ENCODE results near the gene SERPINA12.
"Not testable (repeated sequence)": the region's sequence is repeated elsewhere in the genome, so short reads cannot be mapped to it uniquely, and the experiment has no call there.

The SERPINA12 gene

DNA sequence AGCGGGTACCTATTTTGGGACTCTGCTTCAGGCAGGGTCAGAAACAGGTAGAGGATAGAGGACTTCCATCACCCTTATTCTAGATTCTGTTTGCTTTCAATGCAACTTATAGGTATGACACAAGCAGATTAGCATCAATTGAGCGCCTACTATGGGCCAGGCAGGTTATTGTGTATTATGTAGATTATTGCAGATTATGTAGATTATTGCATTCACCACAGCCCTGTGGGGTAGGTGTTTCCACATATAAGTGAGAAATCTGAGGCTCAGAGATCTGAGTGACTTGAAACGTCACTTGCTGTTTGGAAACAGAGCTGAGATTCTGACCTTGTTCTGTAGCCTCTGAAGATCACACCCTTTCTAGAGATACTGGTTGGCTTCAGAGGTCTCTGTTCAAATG, 26.2 kb upstream of the SERPINA12 start:
- no peak for DNase-seq

DNA sequence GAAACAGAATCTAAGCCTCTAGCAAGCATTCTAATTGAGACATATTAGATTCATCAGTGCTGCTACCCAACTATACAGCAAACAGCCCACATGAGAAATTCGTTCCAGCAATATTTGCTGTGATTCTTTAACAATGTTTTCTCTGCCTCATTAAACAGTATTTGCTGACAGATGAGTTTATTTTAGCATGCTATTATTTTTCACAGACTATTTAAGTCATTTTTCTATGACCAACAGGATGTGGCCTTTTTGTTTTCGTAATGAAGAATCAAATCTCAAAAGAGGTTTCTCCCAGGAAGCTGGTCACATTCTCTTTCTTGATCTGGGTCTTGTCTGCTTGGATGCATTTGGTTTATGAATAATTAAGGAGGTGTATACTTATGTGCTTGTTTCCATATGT, 23.2 kb upstream of the SERPINA12 start:
- DNase-seq: no peak

DNA sequence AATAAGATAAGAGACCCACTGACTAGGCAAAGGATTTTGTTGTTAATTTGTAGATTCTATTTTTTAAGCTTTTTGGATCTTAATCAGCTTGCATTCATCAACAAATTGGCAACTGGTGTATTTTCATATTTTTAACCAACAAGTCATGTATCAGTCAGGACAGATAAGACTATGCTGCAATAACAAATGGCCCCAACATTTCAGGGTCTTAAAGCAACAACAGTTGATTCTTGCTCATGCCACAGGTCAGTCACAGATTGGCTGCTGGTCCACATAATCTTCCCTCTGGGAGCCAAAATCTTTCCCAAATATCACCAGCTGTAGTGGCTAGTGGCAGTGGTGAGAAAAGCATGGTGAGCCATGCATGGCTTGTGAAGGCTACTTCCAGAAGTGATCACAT, 21.9 kb upstream of the SERPINA12 start:
- DNase-seq: no peak

DNA sequence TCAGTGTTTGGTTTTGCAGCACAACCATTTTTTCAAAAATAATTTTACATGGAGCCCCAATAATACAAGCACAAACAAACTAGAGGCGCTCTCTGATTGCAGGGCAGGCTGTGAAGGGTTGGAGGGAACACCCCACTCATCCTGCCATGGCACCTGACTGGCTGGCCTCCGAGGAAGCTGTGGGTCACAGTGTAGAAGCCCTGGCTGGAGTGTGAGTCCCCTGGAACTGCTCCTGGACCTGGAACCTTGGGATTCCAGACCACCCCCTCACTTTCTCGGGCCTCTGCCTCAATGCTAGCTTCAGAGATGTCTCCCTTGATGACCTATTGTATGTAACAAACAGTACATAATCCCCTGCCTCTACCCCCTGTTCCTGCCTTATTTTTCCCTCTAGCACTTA, 14.8 kb upstream of the SERPINA12 start:
- DNase-seq: no peak

DNA sequence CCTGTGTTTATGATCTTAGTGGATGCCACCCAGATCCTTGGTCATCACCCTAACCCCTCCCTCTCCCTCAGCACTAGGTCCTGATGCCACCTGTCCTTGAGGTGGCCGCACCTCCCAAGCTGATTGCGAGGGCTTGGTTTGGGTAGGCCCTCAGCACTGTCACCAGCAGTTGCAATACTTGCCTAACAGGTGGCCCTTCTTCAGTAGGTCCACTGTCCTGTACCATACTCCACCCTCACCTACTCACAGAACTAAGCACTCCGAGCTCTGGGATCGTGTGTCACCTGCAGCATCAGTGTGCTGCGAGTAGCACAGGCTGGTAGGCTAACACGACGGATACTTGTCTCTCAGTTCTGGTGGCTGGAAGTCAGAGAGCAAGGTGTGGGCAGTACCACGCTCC, 14.0 kb upstream of the SERPINA12 start:
- DNase-seq: no peak

DNA sequence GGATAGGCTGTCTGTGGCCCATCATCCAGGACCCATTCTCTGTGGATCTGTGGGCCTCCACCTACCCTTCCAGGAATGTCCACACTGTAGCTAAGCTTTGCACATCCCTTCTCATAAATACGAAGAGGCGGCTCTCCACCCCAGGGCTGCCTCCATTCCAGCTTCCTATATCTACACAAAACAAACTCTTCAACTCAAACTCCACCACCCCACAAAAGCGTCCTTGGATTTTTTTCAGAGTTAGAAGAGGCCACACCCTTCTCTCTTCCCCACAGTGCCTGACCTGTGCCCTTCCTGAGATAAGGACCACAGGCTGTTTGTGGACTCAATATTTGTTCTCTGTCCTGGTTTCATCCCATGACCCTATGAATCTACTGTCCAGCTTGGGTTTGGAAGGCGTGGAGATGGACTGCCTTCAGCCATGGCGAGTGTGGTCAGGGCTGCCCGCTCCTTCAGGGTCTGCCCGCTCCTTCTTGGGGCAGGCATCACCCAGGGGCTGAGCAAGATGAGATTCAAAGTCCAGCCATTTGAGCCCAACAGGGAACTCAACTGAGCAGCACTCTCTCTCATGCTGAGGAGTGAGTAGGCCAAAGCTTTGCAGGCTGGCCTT, 13.0 kb upstream of the SERPINA12 start:
- no peak for DNase-seq

DNA sequence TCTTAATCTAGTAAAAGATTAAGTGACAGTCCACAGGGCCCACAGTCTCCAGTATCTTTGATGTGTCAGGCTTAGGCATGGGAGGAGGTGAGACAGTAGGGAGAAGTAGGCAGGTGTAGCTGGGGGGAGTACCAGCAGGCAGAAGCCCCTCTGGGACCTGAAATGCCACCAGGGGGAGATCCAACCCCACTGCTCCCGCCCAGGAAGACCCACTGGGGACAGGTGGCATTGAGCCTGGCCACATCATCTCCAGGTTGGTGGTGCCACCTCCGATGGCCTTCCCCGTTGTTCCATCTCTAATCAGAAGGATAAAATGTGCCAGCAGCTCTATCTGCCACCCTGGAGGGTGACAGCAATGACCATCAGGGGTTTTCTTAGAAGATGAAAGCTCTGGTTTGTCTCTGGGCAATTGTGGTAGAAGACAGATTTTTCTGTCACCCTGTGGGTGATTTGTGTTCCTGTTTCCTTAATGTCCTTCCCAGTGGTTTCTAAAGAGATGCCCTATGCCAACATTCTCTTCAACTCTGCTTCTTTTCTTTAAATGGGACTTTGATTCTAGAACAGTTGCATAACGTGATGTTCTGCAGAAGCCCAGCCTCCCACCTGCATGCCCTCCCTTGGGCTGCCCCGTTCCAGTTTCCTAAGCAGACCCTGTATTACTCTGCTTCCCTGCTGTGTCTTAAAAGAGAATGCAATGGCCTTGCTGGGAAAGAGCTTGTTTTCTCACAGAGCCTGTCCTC, 12.3 kb upstream of the SERPINA12 start:
- no peak for DNase-seq

DNA sequence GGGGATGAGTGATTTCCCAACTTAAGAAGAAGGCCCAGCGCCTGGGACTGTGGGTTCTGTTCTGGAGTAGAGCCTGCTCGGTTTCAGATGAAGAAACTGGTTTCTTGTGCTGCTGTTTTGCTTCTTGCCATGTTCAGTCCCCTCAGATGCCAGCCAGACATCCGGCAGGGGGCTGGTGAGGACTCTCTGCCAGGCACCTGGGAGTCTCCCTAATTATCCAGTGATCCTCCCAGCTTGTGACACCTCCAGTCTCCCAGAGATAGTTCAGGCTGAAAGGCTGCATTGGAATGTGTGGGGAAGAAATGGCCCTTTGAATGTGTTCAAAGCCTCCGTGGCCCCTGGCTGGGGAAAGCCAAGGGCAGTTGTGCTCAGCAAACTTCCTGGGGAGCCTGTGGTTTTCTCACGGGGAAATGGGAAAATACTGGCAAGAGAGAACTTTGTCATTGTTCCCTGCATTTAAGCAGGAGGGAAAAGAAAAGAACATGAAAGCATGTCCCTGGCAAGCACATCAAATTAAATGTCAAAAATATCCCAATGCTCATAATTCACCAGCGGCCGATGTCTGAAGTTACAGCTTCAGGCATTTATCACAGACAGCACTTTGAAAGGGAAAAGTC, 8.5 kb upstream of the SERPINA12 start:
- DNase-seq: no peak

DNA sequence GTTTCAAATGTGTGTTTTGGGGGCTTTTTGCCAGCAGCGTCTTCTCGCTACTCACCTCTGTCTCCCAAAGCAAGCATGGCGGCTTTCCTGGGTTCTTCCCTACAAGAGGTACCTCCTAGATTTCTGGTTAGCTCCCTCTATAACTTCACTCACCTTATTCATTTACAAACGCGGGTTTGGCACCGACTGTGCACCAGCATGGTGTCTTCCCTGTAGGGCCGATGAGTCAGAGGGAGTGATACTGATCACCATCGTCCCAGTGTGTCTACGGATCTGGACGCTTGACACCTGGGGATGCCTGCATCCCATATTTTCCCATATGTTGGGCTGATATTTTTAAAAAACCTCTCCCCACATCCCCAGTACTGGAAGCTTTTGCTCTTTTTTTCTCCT, 8.0 kb upstream of the SERPINA12 start:
- no peak for DNase-seq

DNA sequence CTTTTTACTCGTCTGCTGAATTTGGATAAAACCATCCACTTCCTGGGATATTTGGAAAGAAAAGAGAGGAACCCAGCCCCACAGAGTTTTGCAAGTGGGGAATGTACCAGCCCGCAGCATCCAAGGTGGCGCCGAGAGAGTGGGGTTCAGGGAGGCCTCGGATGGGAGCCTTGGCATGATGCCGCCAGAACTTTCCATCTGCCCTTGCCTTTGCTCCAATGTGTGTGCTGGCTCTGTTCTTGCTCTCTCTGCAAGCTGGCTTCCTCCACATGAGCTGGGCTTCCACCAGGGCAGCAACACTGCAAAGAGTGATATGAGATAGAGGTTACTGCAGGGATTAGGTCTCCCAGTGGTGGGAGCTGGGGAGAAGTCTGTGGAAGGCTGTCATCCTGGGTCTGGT, 6.6 kb upstream of the SERPINA12 start:
- DNase-seq: no peak

DNA sequence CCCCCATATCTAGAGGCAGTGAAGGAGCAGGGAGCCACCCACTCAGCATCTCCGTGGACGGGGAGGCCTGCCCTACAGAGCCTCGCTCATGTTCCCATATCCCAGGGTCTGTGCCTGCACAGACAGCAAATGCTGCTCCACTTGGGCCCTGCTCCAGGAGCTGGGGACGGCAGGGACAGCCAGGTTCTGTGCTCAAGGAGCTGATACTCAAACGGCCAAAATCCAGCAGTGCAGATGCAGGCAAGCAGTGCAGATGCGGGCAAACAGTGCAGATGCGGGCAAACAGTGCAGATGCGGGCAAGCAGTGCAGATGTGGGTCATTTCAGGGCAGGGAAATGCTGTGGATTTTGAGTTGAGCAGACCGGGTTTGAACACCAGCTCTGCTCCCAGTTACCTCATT, 6.2 kb upstream of the SERPINA12 start:
- DNase-seq: no peak

DNA sequence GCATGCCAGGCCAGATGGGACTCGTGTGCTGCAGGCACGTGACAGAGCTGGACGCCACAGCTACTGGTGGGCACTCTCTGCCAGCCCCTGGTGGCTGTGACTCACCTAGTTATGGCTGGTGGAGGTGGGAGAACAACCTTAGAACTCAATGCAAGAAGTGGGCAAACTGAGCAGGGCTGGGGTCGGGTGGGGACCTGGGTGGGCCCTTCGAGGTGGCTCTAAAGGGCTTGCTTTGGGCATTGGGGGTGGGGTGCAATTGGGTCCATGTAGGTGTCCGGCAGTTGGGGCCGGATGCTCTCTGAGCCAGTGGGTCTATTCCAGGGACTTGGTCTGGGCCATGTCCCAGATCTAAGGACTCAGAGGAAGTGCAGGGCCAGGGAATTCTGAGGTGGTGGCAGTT, 5.1 kb upstream of the SERPINA12 start:
- no peak for DNase-seq

DNA sequence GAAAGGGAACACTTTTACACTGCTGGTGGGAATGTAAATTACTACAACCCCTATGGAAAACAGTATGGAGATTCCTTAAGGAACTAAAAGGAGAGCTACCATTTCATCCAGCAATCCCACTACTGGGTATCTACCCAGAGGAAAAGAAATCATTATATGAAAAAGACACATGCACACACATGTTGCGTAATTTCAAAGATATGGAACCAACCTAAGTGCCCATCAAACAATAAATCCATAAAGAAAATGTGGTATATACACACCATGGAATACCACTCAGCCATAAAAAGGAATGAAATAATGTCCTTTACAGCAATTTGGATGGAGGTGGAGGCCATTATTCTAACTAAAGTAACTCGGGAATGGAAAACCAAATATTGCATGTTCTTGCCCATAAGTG, 1.2 kb upstream of the SERPINA12 start:
- not testable (repeated sequence) for DNase-seq

DNA sequence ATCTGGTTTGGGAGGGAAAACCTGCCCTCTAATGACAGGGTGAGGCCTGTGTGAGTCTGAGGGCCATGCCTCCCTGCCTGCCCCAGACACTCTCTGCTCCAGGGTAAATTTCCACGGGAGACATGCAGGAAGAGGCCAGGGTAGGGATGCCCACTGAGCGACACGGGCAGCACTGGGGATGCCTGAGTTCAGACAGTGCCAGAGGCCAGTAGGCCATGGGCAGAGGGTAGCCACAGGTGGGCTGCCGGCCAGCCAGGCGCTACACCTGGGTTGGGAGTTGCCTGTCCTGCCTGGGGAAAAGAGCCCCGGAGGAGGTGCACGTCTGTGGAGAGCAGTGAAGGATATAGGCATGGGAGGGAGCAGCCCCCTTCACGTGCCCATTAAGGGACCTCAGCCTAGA, 3.6 kb downstream of the SERPINA12 start:
- DNase-seq: no peak

DNA sequence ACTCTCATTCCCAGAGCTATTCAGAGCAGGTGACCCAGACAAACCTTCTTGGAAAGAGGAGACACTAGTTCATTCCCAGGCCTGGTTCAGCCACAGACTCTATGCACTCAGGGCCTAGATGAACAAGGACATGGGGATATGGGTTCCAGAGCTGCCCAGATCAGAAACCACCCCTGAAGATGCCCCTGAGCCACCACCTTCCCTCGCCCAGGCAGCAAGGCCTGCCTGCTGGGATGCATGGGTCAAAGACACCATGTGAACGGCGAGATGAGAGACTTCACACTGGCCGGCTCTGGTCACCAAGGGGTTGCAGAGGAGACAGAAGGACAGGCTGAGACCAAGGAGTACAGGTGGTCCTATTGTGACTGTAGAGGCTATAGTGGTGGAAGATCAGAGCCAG, 4.1 kb downstream of the SERPINA12 start:
- DNase-seq: no peak

DNA sequence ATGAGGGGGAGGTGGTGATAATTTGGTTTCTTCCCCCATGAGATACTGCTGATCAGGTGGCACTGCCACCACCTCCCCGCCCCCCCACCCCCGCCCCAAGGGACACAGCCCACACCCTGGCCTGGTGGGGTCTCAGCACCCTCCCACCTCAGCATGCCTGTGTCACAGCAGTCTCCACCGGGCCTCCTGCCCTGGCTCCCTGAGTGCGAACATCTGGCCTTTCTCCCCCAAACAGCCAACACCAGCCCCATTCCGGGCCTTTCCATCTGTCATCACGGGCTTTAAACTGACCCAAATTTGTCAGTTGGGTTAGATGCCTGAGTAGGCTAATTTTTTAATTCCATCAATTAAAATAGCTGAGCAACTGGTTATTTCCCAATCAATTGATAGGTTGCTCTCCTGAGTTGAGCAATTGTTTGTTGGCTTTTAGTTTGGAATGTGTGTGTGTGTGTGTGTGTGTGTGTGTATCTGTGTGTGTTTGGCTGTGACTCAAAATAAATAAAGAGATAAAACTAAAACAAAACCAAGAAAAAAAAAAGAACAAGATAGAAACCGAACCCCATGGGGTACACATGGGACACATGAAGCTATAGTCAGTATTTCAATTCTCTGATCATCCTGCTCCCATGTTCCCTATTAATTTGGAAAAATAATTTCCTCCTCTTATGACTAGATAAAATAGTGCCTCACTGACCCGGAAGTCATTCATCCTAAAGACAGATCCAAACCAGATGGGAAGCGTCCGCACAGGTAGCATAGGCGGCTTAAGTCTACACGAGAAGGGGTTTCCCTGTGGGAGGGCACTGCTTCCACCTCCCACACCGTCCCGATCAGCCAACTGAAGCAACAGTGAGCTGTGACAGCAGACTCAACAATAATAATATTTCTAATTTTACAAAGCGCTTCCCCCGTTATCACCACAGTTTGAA, 7.4 kb downstream of the SERPINA12 start:
- DNase-seq: no peak

DNA sequence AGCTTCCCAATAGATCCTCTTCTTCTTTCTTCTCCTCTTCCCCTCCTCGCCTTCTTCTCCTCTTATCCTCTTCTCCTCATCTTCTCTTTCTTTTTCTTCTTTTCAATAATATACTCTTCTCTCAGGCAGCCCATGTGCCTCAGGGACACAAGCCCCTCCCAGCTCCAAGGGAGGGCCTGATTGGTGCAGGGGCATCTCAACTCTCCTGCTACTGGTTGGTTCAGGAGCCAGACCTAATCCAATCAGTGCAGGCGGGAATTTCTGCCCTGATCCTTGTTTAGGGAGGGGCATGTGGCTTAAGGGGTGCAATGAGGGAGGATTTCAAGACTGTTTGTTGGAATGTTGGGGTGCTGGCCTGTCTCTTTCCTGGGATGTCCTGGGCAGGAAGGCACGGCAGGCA, 9.0 kb downstream of the SERPINA12 start:
- no peak for DNase-seq

DNA sequence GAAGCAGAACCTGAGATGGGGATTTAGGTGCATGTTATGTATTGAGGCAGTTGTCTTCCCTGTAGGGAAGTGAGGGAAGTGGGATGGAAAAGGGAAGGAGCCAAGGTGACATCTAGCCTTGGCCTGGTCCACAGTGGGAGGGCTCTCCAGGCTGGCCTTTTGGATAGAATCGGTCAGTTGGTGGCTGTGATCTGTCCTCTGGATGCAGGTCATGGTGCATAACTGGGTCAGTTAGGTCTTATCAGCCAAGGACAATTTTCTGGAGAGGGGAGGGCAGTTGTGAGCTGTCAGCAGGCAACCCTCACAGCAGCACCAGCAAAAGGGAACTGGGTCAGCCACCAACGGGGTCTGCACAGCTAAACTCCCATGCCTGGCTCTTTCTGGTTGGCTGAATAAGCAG, 9.6 kb downstream of the SERPINA12 start:
- DNase-seq: no peak

DNA sequence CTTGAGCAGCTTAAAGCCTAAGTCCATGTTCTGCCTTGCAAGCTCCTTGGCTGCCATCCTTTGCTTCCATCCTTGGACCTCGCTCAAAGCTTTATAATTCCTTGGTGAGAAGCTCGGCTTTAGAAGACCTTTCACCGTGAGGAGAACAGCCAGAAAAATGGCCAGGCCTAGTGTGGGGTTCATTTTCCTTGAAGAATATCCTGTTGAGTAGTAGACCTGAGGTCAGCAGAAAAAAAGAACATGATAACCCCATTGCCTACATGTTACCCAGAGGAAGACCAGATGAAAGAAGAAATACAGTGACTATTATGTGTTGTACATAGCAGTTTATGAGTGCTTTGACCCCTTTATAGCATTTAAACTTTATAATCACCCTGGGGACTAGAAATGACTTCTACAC, 11.1 kb downstream of the SERPINA12 start:
- DNase-seq: no peak

DNA sequence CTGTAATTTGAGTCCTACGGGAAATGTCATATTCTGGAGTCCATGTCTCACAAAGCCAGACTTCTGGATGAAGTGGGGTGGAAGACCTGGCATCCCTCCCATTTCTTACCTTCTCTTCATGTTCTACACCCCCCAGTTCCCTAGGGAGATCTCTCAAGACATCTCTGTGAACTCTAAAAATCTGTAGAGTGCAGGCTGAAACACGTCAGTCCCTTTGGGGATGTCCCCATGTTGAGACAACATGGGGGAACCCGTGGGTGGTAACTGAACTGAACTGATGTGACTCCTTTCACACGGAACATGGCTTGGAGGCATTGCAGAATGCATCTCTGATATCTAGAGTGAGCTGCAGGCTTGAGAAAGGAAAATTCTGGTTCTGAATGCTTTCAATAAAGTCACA, 15.2 kb downstream of the SERPINA12 start:
- DNase-seq: no peak

DNA sequence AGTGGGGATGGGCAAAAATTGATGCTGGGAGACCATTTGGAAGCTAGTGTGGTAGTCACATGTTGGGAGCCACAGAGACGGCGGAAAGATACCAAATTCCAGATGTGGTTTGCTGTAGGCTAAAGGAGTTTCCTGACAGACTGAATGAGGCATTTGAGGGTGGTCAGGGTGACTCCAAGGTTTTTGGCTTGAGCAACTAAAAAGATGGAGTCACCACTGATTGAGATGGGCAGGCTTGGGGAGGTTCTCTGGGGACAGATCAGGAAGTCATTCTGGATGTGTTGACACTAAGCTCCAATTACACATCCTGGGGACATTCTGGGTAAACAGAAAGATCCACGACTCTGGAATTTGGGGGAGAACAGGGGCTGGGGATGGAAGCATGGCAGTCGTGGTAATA, 17.8 kb downstream of the SERPINA12 start:
- no peak for DNase-seq

DNA sequence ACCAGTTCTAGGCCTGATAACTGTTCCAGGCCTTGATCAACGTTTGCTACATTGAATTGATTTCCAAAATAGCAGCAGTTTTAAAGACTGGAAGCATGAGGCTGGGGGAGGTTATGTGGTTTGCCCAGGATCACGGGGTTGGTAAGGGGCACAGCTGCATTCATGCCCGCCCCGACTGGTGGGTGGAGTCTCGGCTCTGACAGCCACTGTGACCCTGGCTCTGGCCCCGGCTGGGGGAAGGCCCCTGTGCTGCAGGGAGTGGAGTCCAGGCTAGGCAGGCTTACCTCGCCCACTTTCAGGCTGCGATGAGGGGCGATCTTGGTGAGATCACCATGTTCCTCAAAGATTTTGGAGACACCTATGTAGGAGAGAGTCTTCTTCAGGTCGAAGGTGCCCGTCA, 19.9 kb downstream of the SERPINA12 start:
- DNase-seq: no peak

DNA sequence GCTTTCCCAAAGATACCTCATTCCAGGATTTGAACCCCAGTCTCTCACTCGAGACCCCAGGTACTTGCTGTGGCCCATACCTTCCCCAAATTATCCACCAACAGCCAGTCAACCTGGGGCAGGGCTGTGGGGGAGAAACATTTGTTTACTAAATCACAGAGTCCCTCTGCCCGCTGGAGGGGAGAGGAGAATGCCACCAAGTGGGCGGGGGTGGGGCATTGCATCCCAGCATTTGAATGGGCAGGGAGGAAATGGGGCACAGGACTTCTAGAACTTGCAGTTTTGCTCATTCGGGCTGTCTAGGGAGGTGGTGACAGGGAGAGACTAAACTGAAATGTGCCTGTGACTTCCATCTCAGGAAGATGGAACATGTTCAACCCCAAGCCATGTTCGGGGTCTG, 22.4 kb downstream of the SERPINA12 start:
- no peak for DNase-seq

Measured in NCI-H748 treated with DMSO at 0.1 percent for 48 hours (cell line).